HEK293 (cell line): ENCODE results near the gene KIAA1671.

Experiments
- REPIN1 ChIP-seq: fragments of 450-650 bp; formaldehyde crosslinking; IDR thresholded peaks from 2 replicates; pipeline ENCODE4 v1.5.1; 2017; ENCODE audit warnings: missing biosample characterization, missing genetic modification characterization, low read depth
- ZNF23 ChIP-seq: fragments of 450-650 bp; formaldehyde crosslinking; IDR thresholded peaks from 2 replicates; pipeline ENCODE4 v1.5.1; 2016; ENCODE audit warnings: missing biosample characterization, missing genetic modification characterization, borderline replicate concordance
- ZNF510 ChIP-seq: fragments of 450-650 bp; formaldehyde crosslinking; IDR thresholded peaks from 2 replicates; pipeline ENCODE4 v1.5.1; 2018; ENCODE audit warnings: mild to moderate bottlenecking, missing genetic modification characterization, missing biosample characterization; ENCODE audit not compliant: insufficient replicate concordance
- TF ChIP-seq, protein P1 (sequence below): fragments of 450-650 bp; formaldehyde crosslinking; IDR thresholded peaks from 2 replicates; pipeline ENCODE4 v1.5.1; 2016; ENCODE audit warnings: missing biosample characterization, missing genetic modification characterization
- TF ChIP-seq, protein P2 (sequence below): fragments of 450-650 bp; formaldehyde crosslinking; IDR thresholded peaks from 2 replicates; pipeline ENCODE4 v1.5.1; 2016; ENCODE audit warnings: missing biosample characterization, missing genetic modification characterization

DNA sequence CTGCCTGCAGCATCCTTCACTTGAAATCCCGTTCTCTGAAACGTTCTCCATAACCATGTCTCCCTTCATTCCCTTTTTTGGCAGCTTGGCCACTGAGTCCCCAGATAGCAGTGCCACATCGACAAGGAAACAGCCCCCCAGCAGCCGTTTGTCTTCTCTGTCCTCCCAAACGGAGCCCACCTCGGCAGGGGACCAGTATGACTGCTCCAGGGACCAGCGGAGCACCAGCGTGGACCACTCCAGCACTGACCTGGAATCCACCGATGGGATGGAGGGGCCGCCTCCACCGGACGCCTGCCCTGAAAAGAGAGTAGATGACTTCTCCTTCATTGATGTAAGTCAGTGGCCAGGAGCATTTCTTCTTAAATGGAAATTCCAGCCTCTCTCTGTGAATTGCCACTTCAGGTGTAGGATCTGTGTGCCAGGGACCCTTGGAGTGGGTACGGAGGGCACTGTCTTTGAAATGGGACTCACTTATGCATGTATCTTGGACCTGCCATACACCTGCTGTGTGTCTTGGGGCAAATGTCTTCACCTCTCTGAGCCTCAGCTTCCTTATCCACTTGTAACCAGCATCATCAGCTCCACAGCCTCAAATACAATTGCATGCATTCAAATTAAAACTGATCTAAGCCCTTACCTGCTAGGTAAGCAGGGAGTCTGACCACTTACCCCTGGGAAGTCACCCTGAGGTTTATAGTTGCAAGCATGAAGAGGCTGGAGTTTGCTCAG is 221.8 kb downstream of the KIAA1671 start:
- TF ChIP-seq, protein P1, sequence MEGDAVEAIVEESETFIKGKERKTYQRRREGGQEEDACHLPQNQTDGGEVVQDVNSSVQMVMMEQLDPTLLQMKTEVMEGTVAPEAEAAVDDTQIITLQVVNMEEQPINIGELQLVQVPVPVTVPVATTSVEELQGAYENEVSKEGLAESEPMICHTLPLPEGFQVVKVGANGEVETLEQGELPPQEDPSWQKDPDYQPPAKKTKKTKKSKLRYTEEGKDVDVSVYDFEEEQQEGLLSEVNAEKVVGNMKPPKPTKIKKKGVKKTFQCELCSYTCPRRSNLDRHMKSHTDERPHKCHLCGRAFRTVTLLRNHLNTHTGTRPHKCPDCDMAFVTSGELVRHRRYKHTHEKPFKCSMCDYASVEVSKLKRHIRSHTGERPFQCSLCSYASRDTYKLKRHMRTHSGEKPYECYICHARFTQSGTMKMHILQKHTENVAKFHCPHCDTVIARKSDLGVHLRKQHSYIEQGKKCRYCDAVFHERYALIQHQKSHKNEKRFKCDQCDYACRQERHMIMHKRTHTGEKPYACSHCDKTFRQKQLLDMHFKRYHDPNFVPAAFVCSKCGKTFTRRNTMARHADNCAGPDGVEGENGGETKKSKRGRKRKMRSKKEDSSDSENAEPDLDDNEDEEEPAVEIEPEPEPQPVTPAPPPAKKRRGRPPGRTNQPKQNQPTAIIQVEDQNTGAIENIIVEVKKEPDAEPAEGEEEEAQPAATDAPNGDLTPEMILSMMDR (tag by site-specific recombination) = no peak
- TF ChIP-seq, protein P2, sequence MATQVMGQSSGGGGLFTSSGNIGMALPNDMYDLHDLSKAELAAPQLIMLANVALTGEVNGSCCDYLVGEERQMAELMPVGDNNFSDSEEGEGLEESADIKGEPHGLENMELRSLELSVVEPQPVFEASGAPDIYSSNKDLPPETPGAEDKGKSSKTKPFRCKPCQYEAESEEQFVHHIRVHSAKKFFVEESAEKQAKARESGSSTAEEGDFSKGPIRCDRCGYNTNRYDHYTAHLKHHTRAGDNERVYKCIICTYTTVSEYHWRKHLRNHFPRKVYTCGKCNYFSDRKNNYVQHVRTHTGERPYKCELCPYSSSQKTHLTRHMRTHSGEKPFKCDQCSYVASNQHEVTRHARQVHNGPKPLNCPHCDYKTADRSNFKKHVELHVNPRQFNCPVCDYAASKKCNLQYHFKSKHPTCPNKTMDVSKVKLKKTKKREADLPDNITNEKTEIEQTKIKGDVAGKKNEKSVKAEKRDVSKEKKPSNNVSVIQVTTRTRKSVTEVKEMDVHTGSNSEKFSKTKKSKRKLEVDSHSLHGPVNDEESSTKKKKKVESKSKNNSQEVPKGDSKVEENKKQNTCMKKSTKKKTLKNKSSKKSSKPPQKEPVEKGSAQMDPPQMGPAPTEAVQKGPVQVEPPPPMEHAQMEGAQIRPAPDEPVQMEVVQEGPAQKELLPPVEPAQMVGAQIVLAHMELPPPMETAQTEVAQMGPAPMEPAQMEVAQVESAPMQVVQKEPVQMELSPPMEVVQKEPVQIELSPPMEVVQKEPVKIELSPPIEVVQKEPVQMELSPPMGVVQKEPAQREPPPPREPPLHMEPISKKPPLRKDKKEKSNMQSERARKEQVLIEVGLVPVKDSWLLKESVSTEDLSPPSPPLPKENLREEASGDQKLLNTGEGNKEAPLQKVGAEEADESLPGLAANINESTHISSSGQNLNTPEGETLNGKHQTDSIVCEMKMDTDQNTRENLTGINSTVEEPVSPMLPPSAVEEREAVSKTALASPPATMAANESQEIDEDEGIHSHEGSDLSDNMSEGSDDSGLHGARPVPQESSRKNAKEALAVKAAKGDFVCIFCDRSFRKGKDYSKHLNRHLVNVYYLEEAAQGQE = no peak
- TF ChIP-seq ZNF510 (no peak), REPIN1 (tag by site-specific recombination) (no peak), ZNF23 (no peak)
